GM18508 (cell line): Measurements from ENCODE around the gene SIM1.

Experiments used
- ATAC-seq: cut with Tn5 transposase; IDR thresholded peaks from one replicate; pipeline ENCODE4 v1.9.1; 2021; ENCODE audit warnings: moderate number of reproducible peaks; ENCODE audit not compliant: insufficient read depth, unreplicated experiment

Gene SIM1

DNA sequence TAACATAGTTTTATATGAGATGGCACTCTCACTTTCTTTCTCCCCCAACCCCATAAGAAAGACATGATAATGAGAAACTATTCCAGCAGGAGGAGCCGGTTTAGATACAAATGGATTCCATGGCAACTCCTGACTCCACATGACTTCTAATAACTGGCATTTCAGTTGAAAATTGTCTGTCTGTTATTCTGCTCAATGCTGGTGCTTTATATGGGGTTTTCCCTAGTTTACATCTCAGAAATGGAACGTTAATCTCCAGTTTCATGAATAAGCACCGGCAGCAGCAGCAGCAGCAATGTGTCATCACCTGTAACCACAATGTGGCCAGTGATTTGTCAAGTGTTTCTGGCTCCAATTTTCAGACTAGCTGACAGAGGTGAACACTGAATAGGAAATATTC lies 8.0 kb upstream of the SIM1 start:
- peak; percentile 71 for ATAC-seq

- no peak for ATAC-seq
Observed at GRCh38 chr6:100470422-100471120, 5.8 kb upstream of the SIM1 start.

- no peak for ATAC-seq
Observed at GRCh38 chr6:100469101-100469859, 4.6 kb upstream of the SIM1 start.

- ATAC-seq = no peak
Observed at GRCh38 chr6:100468016-100468622, 3.4 kb upstream of the SIM1 start.

- ATAC-seq = no peak
Observed at GRCh38 chr6:100467129-100468015, 2.7 kb upstream of the SIM1 start.

- ATAC-seq = no peak
Observed at GRCh38 chr6:100466410-100467128, 1.8 kb upstream of the SIM1 start.

GRCh38 chr6:100465701-100466409 lies 1.1 kb upstream of the SIM1 start:
- no peak for ATAC-seq

- ATAC-seq = no peak
Observed at GRCh38 chr6:100464162-100464851, 414 bp downstream of the SIM1 start.

DNA sequence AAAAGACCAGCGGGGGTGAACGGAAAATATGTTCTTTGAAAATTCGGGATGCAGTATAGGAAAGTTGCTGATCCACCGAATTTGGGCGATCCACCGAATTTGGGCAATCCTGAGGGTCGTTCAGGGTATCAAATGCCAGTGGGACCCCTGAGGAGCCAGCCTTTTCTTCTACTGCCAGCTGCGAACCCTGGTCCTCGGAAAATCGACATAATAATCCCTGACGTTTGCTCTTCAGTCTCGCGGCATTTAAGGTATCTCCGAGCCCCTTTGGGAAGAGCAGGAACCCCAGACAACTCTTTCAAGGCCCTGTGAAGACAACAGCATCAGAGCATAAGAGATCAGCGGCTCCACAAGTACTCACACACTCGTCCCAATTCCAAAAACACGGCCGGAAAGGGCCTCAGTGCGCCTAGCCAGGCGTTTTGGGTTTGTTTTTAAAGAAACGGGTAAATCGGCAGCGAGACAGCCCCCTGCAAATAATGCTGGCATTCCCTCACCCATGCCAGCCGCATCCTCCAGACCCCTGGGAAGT lies 1.0 kb downstream of the SIM1 start:
- no peak for ATAC-seq

GRCh38 chr6:100462706-100463629 lies 1.8 kb downstream of the SIM1 start:
- ATAC-seq = no peak

GRCh38 chr6:100461917-100462705 lies 2.6 kb downstream of the SIM1 start:
- ATAC-seq = no peak

- no peak for ATAC-seq
Observed at GRCh38 chr6:100461278-100461916, 3.3 kb downstream of the SIM1 start.

DNA sequence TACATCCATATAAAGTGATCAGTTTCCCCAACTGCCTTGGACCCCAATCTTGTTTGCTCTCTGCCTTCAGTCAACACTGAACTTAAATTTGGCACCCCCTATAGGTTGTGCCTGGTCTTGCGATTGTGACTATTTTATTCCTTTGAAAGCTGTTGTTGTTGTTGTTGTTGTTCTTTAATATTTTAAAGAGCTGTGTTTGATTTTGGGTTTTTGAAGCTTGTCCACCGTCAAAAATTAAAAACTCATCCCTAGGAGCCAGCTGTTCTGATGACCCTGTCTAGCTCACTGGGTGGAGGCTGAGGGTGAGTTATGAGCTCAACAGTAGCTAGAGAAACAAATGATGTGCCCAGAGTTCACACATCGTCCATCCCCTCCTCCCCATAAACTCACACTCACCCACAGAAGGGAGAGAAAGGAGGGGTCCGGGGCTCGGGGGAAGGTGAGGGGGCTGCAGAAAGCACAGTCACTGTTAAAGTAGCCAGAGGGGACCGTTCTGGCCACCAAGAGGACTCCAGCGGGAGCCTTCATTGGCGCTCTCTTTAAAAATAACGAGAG lies 4.0 kb downstream of the SIM1 start:
- no peak for ATAC-seq

- ATAC-seq = no peak
Observed at GRCh38 chr6:100459592-100460184, 5.0 kb downstream of the SIM1 start.

DNA sequence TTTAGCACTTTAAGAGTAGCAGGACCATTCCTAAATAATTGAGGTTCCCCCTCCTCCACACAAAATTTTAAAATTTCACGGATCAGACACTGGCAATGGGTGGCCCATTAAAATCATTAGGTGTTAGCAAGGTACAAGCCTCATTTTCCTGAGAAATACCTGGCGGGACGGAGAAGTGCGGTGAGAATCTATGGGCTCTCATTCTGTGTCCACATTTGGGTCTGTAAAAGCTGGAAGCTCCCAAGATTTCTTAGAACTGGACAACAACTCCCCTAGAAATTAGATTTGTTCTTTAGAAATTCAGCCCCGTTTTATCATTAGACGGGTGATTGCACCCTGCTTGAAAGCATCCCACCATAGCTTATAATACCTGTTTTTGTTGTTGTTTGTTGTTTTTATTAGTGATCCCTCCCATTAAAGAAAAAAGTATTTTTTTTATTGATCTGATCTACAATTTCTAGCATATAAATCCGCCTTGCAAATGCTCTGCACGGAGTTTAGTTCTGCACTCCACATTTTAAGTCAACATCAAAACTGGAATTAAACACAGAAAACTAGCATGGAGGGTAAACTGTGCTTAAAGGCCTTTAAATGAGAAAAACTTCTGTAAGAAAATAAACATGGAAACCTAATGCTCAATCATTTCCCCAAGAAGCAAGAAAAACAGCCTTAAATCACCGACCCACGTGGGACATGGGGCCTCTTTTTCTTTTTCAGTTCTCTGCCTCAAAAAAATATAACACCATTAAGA lies 5.7 kb downstream of the SIM1 start:
- no peak for ATAC-seq
